Effector memory CD4-positive, alpha-beta T cell (primary cell): ENCODE results near the gene KCNB1.

Experiments
- DNase-seq, 3 donors: peaks; one replicate each; pipeline ENCODE4 v3.0.0-alpha.2; 2020
- H3K27ac ChIP-seq: 2 replicates; pipeline ENCODE4 v1.7.0; 2013; ENCODE audit warnings: mild to moderate bottlenecking, low read length, moderate library complexity; ENCODE audit not compliant: insufficient read depth, poor library complexity, severe bottlenecking
- H3K27me3 ChIP-seq: replicated peaks from 2 replicates; pipeline ENCODE4 v1.7.0; 2013; ENCODE audit warnings: mild to moderate bottlenecking, low read length; ENCODE audit not compliant: insufficient read depth, control insufficient read depth, poor library complexity, severe bottlenecking
- H3K36me3 ChIP-seq: 2 replicates; pipeline ENCODE4 v1.7.0; 2013; ENCODE audit warnings: mild to moderate bottlenecking, low read length, moderate library complexity; ENCODE audit not compliant: control insufficient read depth, insufficient read depth
- H3K4me1 ChIP-seq: 2 replicates; pipeline ENCODE4 v1.7.0; 2013; ENCODE audit warnings: low read length, mild to moderate bottlenecking; ENCODE audit not compliant: control insufficient read depth, insufficient read depth, poor library complexity, severe bottlenecking
- H3K4me3 ChIP-seq: 2 replicates; pipeline ENCODE4 v1.7.0; 2013; ENCODE audit warnings: low read length, low read depth, mild to moderate bottlenecking; ENCODE audit not compliant: insufficient read depth, poor library complexity, severe bottlenecking
- H3K9me3 ChIP-seq: 2 replicates; pipeline ENCODE4 v1.7.0; 2013; ENCODE audit warnings: mild to moderate bottlenecking, low read length, moderate library complexity; ENCODE audit not compliant: control insufficient read depth

The KCNB1 gene

GRCh38 chr20:49516916-49517804 lies 34.7 kb upstream of the KCNB1 start:
- no peaks in the 10 kb centered on the region for H3K36me3 ChIP-seq
- no peaks in the 10 kb centered on the region for H3K9me3 ChIP-seq
- H3K4me3 ChIP-seq: no peak overlapping the region
- no peaks in the 10 kb centered on the region for H3K4me1 ChIP-seq
- H3K27ac ChIP-seq: no peak overlapping the region
- no peak for DNase-seq
- H3K27me3 ChIP-seq: no peaks in the 10 kb centered on the region

- Histone ChIP-seq H3K36me3 (no peaks in the 10 kb centered on the region), H3K27me3 (no peaks in the 10 kb centered on the region), H3K27ac (no peak overlapping the region), H3K9me3 (no peaks in the 10 kb centered on the region), H3K4me3 (no peak overlapping the region), H3K4me1 (no peaks in the 10 kb centered on the region)
- no peak for DNase-seq
Observed at GRCh38 chr20:49515586-49515985, 33.1 kb upstream of the KCNB1 start.

DNA sequence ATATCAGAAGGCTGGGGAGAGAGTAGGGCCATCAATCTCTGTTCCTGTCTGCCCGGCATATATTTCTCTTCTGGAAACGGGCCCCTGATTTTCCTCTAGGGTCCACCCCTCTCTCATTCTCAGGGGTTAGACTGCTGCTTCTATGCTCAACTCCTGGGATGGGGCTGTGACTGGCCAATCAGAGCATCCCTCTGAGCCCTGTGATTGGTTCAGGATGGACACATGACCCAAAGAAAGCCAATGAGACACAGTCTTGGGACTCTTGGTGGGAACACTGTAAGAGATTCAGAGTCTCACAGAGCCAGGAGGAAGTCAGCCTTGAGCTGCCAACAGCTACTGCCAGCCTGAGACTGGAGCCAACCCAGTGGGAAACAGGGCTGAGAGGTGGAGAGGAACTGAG lies 31.0 kb upstream of the KCNB1 start:
- no peak for DNase-seq
- H3K4me3 ChIP-seq: no peak overlapping the region
- no peaks in the 10 kb centered on the region for H3K27me3 ChIP-seq
- H3K4me1 ChIP-seq: no peaks in the 10 kb centered on the region
- no peaks in the 10 kb centered on the region for H3K9me3 ChIP-seq
- H3K27ac ChIP-seq: no peak overlapping the region
- H3K36me3 ChIP-seq: no peaks in the 10 kb centered on the region

GRCh38 chr20:49513009-49513408 lies 30.5 kb upstream of the KCNB1 start:
- Histone ChIP-seq H3K27ac (no peak overlapping the region), H3K9me3 (no peaks in the 10 kb centered on the region), H3K4me3 (no peak overlapping the region), H3K36me3 (no peaks in the 10 kb centered on the region), H3K27me3 (no peaks in the 10 kb centered on the region), H3K4me1 (no peaks in the 10 kb centered on the region)
- no peak for DNase-seq

GRCh38 chr20:49511788-49512525 lies 29.5 kb upstream of the KCNB1 start:
- H3K4me3 ChIP-seq: no peak overlapping the region
- DNase-seq: no peak
- no peaks in the 10 kb centered on the region for H3K36me3 ChIP-seq
- no peaks in the 10 kb centered on the region for H3K9me3 ChIP-seq
- H3K27ac ChIP-seq: no peak overlapping the region
- no peaks in the 10 kb centered on the region for H3K27me3 ChIP-seq
- no peaks in the 10 kb centered on the region for H3K4me1 ChIP-seq

DNA sequence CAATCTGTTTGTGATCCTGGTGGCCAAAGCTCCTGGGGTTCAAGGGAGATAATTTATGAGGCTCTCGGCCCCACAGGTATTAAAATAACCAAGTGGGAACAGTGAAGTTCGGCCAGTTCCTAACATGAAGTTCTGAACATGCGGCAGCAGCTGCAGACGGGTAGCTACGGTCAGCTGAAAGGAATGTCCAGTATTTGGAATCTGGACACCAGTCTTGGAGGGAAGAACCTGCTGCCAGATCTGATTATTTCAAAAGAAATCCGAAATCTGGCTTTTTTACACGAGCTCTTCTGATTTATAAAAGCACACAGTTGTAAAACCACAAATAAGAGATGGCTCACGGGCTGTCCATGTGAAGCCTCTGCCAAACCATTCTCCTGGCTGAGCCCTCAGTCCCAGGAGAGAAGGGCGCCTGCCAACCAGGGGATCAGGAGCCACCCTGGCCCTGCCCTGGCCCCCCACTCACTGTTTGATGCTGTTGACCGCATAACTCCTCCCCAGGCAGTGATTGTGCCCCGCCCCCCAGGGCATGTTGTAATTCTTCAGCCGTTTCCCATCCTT lies 28.2 kb upstream of the KCNB1 start:
- Histone ChIP-seq H3K4me1 (no peaks in the 10 kb centered on the region), H3K36me3 (no peaks in the 10 kb centered on the region), H3K27me3 (no peaks in the 10 kb centered on the region), H3K4me3 (no peak overlapping the region), H3K9me3 (no peaks in the 10 kb centered on the region), H3K27ac (no peak overlapping the region)
- DNase-seq: no peak

DNA sequence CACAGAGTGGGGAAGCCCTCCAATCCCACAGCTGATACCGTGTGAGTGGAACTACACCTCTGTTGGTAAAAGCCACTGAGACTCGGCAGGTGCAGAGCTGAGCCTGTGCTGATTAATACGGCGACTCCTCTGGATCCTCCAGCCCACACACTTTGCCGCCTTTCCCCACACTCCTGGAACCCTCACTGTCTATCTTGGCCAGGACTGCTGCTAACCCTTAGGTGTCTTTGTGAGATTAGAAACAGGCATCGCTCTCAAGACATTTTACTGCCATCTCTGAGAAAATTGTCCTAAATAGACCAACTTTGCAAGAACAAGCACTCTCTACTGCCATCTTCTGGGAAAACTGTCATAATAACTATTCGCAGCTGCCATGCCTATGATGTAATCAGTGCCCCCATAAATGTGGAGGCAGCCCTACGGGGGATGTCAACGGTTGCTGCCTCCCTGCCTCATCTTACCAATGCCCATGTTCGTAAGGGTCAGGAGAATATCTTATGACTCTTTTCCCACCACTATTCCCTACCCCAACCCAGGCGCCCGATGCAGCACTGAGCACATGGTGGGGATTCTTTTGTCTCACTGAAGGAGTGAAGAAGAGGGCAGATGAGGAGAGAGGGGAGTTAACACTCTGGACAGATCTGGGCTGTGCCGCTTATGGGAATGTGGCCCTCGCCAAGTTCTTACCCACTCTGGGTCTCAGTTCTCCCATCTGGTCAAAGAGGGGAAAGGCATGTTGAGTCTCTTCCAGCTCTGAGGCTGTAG lies 26.1 kb upstream of the KCNB1 start:
- H3K9me3 ChIP-seq: no peaks in the 10 kb centered on the region

GRCh38 chr20:49507741-49508434 lies 25.4 kb upstream of the KCNB1 start:
- H3K27ac ChIP-seq: no peak overlapping the region
- DNase-seq: no peak
- H3K27me3 ChIP-seq: peaks cover 3% of the 10 kb centered on the region
- H3K9me3 ChIP-seq: no peaks in the 10 kb centered on the region
- no peaks in the 10 kb centered on the region for H3K4me1 ChIP-seq
- no peak overlapping the region for H3K4me3 ChIP-seq
- H3K36me3 ChIP-seq: no peaks in the 10 kb centered on the region

More for the DNA sequence above, 26.1 kb upstream of the KCNB1 start:
- Histone ChIP-seq H3K4me1 (no peaks in the 10 kb centered on the region), H3K27me3 (peaks cover 3% of the 10 kb centered on the region), H3K4me3 (no peak overlapping the region), H3K27ac (no peak overlapping the region), H3K36me3 (no peaks in the 10 kb centered on the region)
- DNase-seq: no peak

GRCh38 chr20:49505518-49505917 lies 23.1 kb upstream of the KCNB1 start:
- H3K4me3 ChIP-seq: no peak overlapping the region
- H3K27ac ChIP-seq: no peak overlapping the region
- H3K36me3 ChIP-seq: no peaks in the 10 kb centered on the region
- no peaks in the 10 kb centered on the region for H3K4me1 ChIP-seq
- H3K27me3 ChIP-seq: peaks cover 3% of the 10 kb centered on the region
- DNase-seq: no peak
- no peaks in the 10 kb centered on the region for H3K9me3 ChIP-seq
